Limb (tissue), 2 donors: Measurements from ENCODE around the gene FUNDC2.
A peak's percentile ranks its signal among the peaks of the same experiment; 100 is the strongest.

ENCODE experiments used
- DNase-seq, 2 donors: peaks; one replicate each; pipeline ENCODE4 v3.0.0-alpha.2; 2016; ENCODE audit errors: extremely low spot score in 2 of 2

Gene FUNDC2

DNA sequence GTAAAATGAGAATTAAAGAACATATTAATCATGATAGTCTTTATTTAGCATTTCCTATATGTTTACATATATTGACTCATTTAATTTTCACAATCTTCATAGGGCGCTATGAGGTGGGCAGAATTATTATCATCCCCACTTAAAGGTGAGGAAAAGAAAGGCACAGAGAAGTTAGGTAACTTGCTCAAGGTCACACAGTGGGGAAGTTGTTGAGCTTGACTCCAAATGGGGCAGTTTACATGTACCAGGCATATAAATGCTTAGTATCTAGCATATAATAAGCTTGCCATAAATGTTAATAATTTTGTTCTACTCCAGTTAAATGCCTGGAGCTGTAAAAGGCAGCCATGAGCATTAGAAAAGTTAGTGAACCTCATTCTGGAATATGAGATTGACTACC is 42.8 kb downstream of the FUNDC2 start:
- no peak for DNase-seq

DNA sequence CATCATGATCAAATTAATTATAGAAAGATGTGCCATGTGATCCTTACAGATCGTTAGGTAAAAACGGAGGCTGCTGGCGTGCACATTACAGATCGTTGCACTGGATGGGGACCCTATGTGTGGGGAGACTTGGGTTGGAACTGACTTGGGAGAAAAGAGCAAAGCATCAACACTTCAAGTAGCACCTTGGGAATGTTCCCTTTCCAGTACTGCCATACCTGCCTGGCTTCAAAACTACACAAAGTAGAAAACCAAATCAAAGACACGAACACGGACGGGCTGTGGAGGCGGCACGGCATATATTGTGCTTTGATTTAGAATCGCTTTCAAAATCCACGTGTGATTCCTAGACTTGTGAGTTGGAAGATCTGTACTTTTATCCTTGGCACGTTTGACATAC is 43.4 kb downstream of the FUNDC2 start:
- no peak for DNase-seq

DNA sequence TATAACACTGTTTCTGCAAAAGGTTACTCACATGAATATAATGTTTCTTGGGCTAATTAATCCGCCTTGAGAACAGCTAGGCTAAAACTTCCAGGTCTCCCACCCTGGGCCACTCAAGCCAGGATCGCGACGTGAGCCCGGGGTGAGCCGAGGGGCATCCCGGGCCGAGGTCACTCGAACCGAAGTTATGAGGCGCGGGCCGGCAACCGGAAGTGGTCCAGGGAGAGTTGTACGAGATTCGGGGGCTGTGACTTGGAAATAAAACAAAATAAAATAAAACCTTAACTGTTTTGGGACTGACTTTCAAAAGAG is 44.0 kb downstream of the FUNDC2 start:
- DNase-seq, result no peak

DNA sequence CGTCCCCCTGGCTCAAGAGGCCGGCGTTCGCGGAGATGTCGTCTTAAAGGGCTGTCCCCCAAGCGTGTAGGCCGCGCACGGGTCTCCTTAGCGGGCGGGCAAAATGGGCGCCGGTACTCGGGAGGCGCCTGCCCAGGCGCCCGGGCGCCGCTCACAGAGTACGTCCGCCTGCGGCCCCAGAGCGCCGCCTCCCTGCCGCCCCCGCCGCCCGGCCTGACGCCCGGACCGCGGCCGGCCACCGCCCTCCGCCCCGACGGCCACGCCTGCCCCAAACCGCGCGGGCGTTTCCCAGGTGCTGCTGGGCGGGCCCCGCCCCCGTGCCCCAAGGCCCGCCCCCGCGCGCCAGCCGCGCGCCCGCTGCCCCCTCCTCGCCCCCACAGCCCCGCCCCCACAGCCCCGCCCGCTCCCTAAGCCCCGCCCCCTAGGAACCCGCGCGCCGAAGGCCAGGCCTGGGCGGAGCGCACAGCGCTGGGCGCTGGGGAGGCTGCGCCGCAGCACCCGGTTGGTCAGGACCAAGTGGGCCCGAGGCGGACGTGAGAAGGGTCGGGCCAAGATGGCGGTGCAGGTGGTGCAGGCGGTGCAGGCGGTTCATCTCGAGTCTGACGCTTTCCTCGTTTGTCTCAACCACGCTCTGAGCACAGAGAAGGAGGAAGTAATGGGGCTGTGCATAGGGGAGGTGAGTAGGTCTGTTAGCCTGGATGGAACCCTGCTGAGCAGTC is 44.5 kb downstream of the FUNDC2 start, which contains the start of the genes BRCC3, CMC4 and MTCP1:
BRCC3 (plus strand) TSS at position 534 of the 719 bp plus-strand sequence; CDS start at position 554, 20 bp downstream.
CMC4 (minus strand) TSS at position 162 of the 719 bp plus-strand sequence. CDS start 7,113 bp downstream, outside the sequence.
MTCP1 (minus strand) TSS at position 162 of the 719 bp plus-strand sequence. CDS start 5,126 bp downstream, outside the sequence.
- peak; percentile 39 to 88 for DNase-seq

DNA sequence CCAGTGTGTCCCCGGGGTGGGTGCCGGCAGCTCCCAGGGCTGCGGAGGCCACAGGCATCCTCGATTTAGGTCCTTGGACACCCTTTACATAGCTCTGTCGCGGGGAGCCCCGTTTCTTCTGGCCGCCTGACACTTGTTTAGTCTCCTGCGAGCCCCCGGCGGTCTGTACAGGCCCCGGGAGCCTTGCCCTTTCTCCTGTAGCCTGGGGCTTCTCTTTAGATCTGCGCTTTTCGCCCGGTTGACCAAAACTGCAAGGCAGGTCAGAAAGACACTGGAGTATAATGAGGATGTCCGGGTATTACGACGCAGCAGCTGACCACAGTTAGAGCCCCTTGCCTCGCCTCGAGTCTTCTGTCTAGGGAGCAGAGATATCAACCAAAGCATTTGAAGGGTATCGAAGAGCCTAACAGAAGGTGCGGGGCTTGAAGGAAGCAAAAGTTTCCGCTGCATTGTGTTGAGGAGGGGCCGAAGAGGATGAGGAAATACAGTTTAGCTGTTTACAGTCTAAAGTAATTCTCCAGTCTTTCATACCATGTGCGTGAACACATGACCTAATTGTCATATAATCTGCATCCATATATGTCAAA is 45.1 kb downstream of the FUNDC2 start:
- no peak for DNase-seq

DNA sequence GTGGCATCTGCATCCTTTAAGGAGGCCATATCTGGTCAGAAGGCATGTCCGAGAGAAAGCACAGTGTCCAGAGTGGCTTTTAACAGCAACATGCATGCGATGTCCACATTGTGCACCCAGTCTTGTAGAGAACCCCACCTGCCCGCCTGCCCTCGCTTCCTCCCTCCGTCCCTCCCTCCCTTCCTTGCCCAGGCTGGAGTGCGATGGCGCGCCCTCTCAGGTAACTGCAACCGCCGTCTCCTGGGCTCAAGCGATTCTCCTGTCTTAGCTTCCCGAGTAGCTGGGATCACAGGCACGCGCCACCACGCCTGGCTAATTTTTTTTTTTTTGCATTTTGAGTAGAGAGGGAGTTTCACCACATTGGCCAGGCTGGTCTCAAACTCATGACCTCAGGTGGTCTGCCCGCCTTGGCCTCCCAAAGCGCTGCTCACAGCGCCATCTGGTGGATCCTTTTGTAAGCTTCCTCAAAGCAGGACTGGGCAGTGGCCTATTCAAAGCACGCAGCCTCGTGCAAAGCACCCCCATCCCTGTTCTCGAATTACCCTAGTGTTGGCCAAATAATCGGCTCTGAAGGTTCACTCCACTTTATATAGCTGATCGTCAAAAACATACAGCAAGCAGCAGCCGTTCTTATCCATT is 59.7 kb downstream of the FUNDC2 start:
- DNase-seq, result no peak

DNA sequence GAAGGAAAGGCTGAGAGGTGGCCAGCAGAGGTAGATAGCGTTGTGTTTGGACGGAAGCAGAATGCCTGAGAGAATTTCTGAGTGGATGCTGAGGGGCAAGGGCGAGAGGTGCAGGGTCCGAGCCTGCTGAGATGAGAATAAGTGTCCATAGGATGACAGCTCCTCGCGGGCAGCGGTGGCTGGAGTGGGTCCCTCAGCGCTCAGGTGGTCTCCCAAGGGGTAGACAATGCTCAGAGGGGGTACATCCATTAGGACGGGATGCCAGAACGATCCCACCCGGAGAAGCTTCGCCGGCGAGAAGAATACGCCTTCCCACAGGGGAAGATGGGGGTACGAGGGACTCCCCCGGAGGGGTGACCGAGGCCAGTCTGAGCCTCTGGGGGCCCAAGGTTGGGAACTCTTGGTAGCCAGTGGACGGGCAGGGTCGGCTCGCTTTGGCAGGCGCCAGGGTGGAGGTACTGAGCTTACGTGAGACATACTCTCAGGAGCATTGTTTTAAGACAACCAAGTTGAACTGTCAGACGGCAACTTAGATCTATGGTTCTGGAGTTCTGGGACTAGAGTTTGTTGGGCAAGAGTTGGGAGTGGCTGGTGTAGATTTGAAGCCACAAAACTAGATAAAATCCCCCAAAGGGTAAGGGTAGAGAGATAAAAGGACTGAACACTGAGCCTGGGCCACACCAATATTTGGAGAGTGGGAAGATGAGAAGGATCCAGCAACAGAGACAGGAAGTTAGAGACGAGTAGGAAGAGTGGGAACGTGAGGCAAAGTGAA is 60.5 kb downstream of the FUNDC2 start:
- no peak for DNase-seq

DNA sequence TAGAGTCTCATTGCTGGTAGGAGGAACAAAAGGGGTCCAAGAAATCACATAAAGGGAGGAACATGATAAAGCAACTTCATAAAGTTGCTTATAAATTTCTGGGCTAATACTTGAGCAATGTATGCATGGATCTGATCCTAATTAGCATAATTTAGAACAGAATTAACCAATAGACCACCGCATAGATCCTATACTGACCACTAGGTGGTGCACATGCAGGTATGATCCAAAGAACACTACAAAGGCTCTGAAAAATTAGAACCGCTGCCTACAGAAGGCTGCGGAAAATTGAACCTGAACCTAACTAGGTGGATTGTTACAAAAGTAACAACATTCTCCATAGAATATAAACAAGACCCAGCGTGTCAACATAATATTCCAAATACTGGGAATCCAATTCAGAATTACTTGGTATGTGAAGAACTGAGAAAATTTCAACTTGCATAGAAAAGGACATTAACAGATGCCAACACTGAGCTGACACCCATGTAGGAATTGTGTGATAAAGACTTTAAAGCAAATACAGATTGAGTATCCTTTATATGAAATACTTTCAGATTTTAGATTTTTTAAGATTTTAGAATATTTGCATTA is 67.9 kb downstream of the FUNDC2 start:
- DNase-seq, result peak in 1 of 2 donors; percentile 1

DNA sequence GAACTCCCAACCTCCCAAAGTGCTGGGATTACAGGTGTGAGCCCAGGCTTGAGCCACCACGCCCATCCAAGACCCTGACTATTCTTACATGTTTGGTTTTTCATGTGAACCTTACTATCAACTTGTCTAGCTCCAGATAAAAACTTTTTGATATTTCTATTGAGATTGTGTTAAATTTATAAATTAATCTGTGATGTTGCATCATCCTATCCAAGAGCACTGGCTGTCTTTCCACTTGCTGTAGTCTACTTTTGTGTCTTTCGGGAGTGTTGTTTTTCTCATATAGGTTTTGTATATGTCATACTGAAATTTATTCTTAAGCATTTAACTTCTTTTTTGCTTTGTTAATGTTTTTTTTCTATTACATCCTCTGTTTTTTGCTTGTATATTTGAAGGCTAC is 79.3 kb downstream of the FUNDC2 start:
- DNase-seq, result no peak

DNA sequence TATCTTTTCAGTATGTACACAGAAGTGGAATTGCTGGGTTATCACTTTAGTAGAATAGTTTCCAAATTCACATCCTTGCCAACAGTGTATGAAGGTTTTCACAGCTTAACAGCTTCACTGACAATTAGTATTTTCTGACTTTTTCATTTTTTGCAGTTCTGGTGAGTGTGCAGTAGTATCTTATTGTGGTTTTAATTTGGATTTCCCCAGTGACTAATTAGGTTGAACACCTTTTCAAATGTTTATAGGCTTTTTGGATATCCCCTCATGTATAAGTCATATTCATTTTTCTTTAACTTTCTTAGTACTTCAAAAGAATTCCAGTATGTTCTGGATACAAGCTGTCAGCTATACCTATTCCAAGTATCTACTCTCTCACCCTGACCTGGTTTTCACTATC is 81.8 kb downstream of the FUNDC2 start:
- no peak for DNase-seq
